Kidney (tissue), 14 donors: Measurements from ENCODE around the gene BAG5. TPM values are rescaled to one million over a fixed set of nuclear protein-coding genes. Genes with fewer than 3 reads are reported as not detected.

ENCODE experiments used
- DNase-seq, 5 donors: peaks; one replicate each; pipeline ENCODE4 v3.0.0-alpha.2; 2013 to 2020
- FAIRE-seq: peaks from 2 replicates; lab custom pipeline; 2012; peaks lifted over from hg19 to GRCh38; lab: Jason Lieb, UNC
- H3K27ac ChIP-seq, 2 donors: one replicate each; pipeline ENCODE4 v1.7.0; 2013; ENCODE audit warnings: low read depth in 2 of 2, low read length in 2 of 2, inconsistent platforms in 1 of 2
- H3K27me3 ChIP-seq: one replicate; pipeline ENCODE4 v1.7.1; 2013; ENCODE audit warnings: low read length, inconsistent platforms; ENCODE audit not compliant: control insufficient read depth, insufficient read depth
- H3K36me3 ChIP-seq, 3 donors: one replicate each; pipeline versions ENCODE4 v1.7.0 to v1.7.1; 2013; ENCODE audit warnings: low read length in 3 of 3, control low read depth in 1 of 3, inconsistent platforms in 1 of 3; ENCODE audit not compliant: insufficient read depth in 3 of 3, control insufficient read depth in 2 of 3
- H3K4me1 ChIP-seq, 3 donors: one replicate each; pipeline versions ENCODE4 v1.7.0 to v1.7.1; 2013; ENCODE audit warnings: low read length in 3 of 3, inconsistent platforms in 1 of 3, low read depth in 1 of 3; ENCODE audit not compliant: control insufficient read depth in 2 of 3, insufficient read depth in 2 of 3
- H3K4me3 ChIP-seq, 3 donors: one replicate each; pipeline versions ENCODE4 v1.7.0 to v1.8.1; 2013; ENCODE audit warnings: low read length in 3 of 3, control low read depth in 1 of 3, inconsistent platforms in 1 of 3
- H3K9ac ChIP-seq, 3 donors: one replicate each; pipeline versions ENCODE4 v1.7.0 to v1.7.1; 2013; ENCODE audit warnings: low read length in 3 of 3, control low read depth in 1 of 3, inconsistent platforms in 1 of 3
- H3K9me3 ChIP-seq, 3 donors: one replicate each; pipeline versions ENCODE4 v1.7.0 to v1.7.1; 2013; ENCODE audit warnings: low read length in 3 of 3, control low read depth in 1 of 3, inconsistent platforms in 1 of 3; ENCODE audit not compliant: control insufficient read depth in 2 of 3, insufficient read depth in 1 of 3
- CTCF ChIP-seq: IDR thresholded peaks from 3 replicates; pipeline ENCODE4 v1.5.1; 2012; ENCODE audit warnings: mild to moderate bottlenecking, moderate library complexity, borderline replicate concordance; ENCODE audit not compliant: insufficient read depth; ENCODE audit errors: extremely low read depth
- intact Hi-C: fragments of 100-400 bp; cut with DNase I; formaldehyde crosslinking; loops from one replicate; pipeline ENCODE4 v1.11.1; 2022
- polyA plus RNA-seq: library from polyadenylated mRNA; stranded (reverse); fragments of 350-450 nt; fragmentation: Illumina TruSeq; extraction: RNeasy Lipid Tissue Mini Kit (QIAGEN cat#74804); gene quantifications from one replicate; pipeline ENCODE4 v1.2.3, GENCODE V29; 2014; ENCODE audit warnings: low read depth, low replicate concordance; ENCODE audit not compliant: insufficient read depth
- total RNA-seq: library from RNA; stranded (reverse); fragmentation: NEBNext Ultra II Directional; extraction: Animal tissue kit (Norgen Biotek cat#: 25700); gene quantifications from one replicate; pipeline ENCODE4 v1.2.1, GENCODE V29; 2021
- donor health status: control.
- donor health status: control.
- donor health status: control.
- donor health status: control.
- donor health status: control.
- donor health status: DM: yes; HTN: yes; CAD: no.
- donor health status: Normal renal cell carcinoma (clear cell type).

The BAG5 gene
- total and polyA plus RNA-seq, 2 donors from 2014 or later, result 17.1 to 64.5 TPM

DNA sequence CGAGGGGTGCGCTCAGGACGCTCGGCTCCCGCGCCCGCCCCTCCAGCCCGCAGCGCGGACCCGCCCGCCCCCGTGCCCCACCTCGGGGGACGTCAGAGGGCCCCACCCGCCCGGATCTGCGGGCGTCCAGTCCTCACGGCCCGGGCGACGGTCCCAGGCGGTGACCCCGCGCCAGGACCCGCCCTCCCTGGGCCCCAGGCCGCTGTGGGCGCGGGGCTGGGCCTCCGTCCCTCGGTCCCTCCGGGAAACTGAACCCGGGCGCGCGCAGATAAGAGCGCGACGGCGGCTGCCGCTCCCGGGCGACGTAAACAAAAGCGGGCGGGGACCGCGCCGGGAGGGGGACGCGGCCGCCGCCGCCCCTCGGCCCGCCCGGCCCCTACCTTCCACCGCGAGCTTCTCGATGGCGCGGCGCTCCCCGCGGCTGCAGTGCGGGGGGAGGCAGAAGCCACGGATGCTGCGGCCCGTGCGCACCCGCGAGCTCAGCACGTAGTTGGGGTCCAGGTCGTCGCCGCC, 41.0 kb downstream of the BAG5 start:
- FAIRE-seq, result no peak
- intact Hi-C loops, result no loop called here
- DNase-seq, result peak in 2 of 5 donors; percentile 53 to 83

DNA sequence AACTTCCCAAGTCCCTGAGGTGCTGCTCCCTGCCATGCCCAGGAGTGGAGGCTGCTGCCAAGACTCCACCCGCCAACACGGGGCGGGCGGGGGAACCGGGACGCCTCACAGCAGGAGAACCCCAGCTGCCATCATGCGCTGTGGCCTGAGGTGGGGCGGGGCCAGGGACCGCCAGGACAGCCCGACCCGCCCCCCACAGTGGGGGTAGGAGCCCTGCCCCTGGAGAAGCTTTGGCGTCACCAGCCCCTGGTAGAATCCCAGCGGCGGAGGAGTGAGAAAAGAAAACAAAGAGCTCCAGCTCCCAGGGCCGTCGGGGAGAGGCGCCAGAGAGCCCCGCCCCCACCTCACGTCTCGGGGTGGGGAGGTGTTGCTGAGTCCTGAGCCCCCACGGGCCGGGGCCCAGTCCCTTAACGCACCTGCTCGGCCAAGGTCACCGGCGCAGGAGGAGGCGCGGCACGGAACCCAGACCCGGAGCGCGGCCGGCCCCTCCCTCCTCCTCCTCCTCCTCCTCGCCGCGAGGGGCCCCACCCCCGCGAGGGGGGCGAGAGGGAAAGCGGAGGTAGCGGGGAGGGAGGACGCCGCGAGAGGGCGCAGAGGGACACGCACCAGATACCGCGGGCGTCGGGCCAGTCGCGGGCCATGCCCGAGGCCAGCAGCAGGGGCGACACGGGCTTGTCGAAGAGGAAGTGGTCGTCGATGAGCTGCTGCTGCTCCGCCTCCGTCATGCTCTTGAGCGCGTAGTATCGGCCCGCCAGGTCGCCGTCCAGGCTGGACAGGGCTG, 41.6 kb downstream of the BAG5 start:
- peak overlapping the region in 1 of 3 donors; percentile 40 for H3K9ac ChIP-seq
- H3K36me3 ChIP-seq, result no peaks in the 10 kb centered on the region
- DNase-seq (peak; percentile 88 to 96 (median 91)), FAIRE-seq (no peak)
- peak overlapping the region; percentile 44 to 66 (median 48) for H3K4me3 ChIP-seq
- H3K27me3 ChIP-seq, result no peaks in the 10 kb centered on the region
- intact Hi-C loops, result no loop called here
- no peaks in the 10 kb centered on the region for H3K9me3 ChIP-seq
- peak; percentile 20 for TF ChIP-seq CTCF
- peaks cover 0 to 36% (median 26%) of the 10 kb centered on the region in 3 donors for H3K4me1 ChIP-seq
- peak overlapping the region; percentile 78 to 85 for H3K27ac ChIP-seq

More for the DNA sequence above, 41.0 kb downstream of the BAG5 start:
- Histone ChIP-seq H3K27ac (peak overlapping the region; percentile 78 to 85), H3K27me3 (no peaks in the 10 kb centered on the region), H3K9me3 (no peaks in the 10 kb centered on the region), H3K36me3 (no peaks in the 10 kb centered on the region), H3K9ac (no peak overlapping the region), H3K4me3 (peak overlapping the region; percentile 44 to 66 (median 48)), H3K4me1 (peaks cover 0 to 42% (median 33%) of the 10 kb centered on the region in 3 donors)
- TF ChIP-seq CTCF, result no peak

GRCh38 chr14:103520269-103520656, 42.2 kb downstream of the BAG5 start:
- DNase-seq (peak in 1 of 5 donors; percentile 79), FAIRE-seq (no peak)
- intact Hi-C loops, result no loop called here
- H3K4me1 ChIP-seq, result peaks cover 0 to 31% (median 21%) of the 10 kb centered on the region in 3 donors
- no peak for TF ChIP-seq CTCF
- H3K27ac ChIP-seq, result peak overlapping the region; percentile 78 to 85
- H3K4me3 ChIP-seq, result peak overlapping the region in 1 of 3 donors; percentile 48
- H3K36me3 ChIP-seq, result no peaks in the 10 kb centered on the region
- peak overlapping the region in 2 of 3 donors; percentile 22 to 40 for H3K9ac ChIP-seq
- no peaks in the 10 kb centered on the region for H3K27me3 ChIP-seq
- no peaks in the 10 kb centered on the region for H3K9me3 ChIP-seq
